Thyroid gland (tissue), 4 donors: ENCODE measurements around the gene CFP.

Experiments
- POLR2A ChIP-seq, 2 donors: fragments of 450-650 bp; IDR thresholded peaks; one replicate each; pipeline ENCODE4 v1.6.1; 2017; ENCODE audit warnings: antibody characterized with exemption in 2 of 2, mild to moderate bottlenecking in 2 of 2, moderate library complexity in 1 of 2
- TF ChIP-seq, protein P1 (sequence below), 6 experiments: fragments of 200-600 bp in 3 of 6; fragments of 450-650 bp in 3 of 6; sonication (generic) in 3 of 6; IDR thresholded peaks; one replicate each; pipeline ENCODE4 v1.5.1; 2016 to 2019; ENCODE audit warnings: antibody characterized with exemption in 6 of 6, mild to moderate bottlenecking in 2 of 6, inconsistent platforms in 1 of 6, moderate library complexity in 1 of 6

DNA sequence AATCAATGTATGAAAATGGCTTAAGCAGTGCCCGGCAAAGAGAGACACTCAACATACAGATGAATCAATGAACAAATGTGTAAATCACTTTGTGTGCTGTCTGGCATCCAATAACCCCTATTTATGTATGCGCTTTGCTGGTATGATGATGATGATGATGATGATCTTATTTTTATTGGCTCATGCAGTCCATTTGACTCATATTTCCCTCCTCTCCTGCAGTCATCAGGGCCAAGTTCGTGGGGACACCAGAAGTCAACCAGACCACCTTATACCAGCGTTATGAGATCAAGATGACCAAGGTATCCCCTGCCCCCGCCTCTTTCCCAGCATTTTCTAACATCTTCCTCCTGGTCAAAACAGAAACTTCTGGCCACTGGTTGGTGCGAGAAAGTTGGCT lies 45.0 kb downstream of the CFP start:
- TF ChIP-seq, protein P1, sequence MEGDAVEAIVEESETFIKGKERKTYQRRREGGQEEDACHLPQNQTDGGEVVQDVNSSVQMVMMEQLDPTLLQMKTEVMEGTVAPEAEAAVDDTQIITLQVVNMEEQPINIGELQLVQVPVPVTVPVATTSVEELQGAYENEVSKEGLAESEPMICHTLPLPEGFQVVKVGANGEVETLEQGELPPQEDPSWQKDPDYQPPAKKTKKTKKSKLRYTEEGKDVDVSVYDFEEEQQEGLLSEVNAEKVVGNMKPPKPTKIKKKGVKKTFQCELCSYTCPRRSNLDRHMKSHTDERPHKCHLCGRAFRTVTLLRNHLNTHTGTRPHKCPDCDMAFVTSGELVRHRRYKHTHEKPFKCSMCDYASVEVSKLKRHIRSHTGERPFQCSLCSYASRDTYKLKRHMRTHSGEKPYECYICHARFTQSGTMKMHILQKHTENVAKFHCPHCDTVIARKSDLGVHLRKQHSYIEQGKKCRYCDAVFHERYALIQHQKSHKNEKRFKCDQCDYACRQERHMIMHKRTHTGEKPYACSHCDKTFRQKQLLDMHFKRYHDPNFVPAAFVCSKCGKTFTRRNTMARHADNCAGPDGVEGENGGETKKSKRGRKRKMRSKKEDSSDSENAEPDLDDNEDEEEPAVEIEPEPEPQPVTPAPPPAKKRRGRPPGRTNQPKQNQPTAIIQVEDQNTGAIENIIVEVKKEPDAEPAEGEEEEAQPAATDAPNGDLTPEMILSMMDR (IDR thresholded peaks at IDR 0.05) = no peak
- TF ChIP-seq POLR2A (IDR thresholded peaks at IDR 0.05) = no peak
